ENCODE data around the gene IMMP2L.

- no peak for TF ChIP-seq CTCF (conservative IDR thresholded peaks at IDR 0.05; ENCODE audit: low read length)
- TF ChIP-seq EZH2phosphoT487 (IDR thresholded peaks at IDR 0.05; ENCODE audit: borderline replicate concordance), result no peak
Observed at GRCh38 chr7:111026806-111027205, 535.5 kb downstream of the IMMP2L start.

Data from Loucy (cell line).